Measurements from ENCODE around the gene YY1AP1. TPM values are rescaled to one million over a fixed set of nuclear protein-coding genes. Genes with fewer than 3 reads are reported as not detected.

Gene YY1AP1
- total RNA-seq, 1 experiment from 2014 or later: 40.3 TPM

DNA sequence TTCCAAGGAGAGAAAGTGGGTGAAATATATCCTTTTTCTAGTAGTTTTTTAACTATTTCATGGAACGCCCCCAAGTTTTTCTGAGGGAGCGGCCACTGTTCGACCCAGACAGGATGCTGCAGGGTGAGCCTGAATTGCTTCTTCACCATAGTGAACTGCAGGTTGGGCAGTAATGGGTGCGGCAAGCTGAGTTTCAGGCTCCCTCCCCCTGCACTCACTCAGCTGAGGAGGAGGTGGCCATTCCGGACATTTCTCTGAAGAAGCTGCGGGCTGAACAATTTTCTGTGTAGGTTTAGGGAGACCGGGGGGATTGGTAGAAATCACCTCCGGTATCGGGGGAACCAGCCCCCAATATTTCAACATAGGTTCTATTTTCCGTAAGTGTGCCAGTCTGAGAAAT, 8.5 kb upstream of the YY1AP1 start:
- no peaks in the 10 kb centered on the region for H3K9me3 ChIP-seq (ENCODE audit: control insufficient read depth in 1 of 2, insufficient read depth in 1 of 2, low read depth in 1 of 2, low read length in 2 of 2)
- RAD21 ChIA-PET (ENCODE audit: low non-redundant PET in 1 of 2, low total read pairs in 2 of 2, uncharacterized antibody in 2 of 2, unreplicated experiment in 2 of 2): no interaction called here
- no peak overlapping the region for H3K27ac ChIP-seq (ENCODE audit: low read depth, low read length)
- no peak overlapping the region for H3K4me3 ChIP-seq (replicated peaks in 1 of 2; ENCODE audit: low read depth in 1 of 2, low read length in 2 of 2)
- no peak overlapping the region for H3K4me2 ChIP-seq (ENCODE audit: low read length)
- no peak overlapping the region for H3K9ac ChIP-seq (ENCODE audit: low read length)
- POLR2A ChIA-PET: no interaction called here
- H3K4me1 ChIP-seq (ENCODE audit: control insufficient read depth in 1 of 2, insufficient read depth in 2 of 2, low read length in 2 of 2): no peaks in the 10 kb centered on the region
- H4K20me1 ChIP-seq (ENCODE audit: insufficient read depth): peaks cover 4% of the 10 kb centered on the region; the same call in 1 of the 2 replicates
- no peaks in the 10 kb centered on the region for H3K27me3 ChIP-seq (ENCODE audit: insufficient read depth, low read length)
- ATAC-seq: no peak
- DNase-seq (ENCODE audit: low read depth, low spot score): no peak
- H3K36me3 ChIP-seq (ENCODE audit: control insufficient read depth in 1 of 2, insufficient read depth in 2 of 2, low read length in 2 of 2): peaks cover 0 to 32% of the 10 kb centered on the region in 2 experiments; a peak in 2 of 4 replicates
- intact Hi-C loops (cut with micrococcal nuclease): no loop called here
- no peak overlapping the region for H2AFZ ChIP-seq (ENCODE audit: low read depth, low read length, poor library complexity, severe bottlenecking)
- H3K9me2 ChIP-seq (ENCODE audit: insufficient read depth): no peaks in the 10 kb centered on the region
- no TSS peak for BruUV-seq (replicated peaks)
- CTCF ChIA-PET: no interaction called here
- peaks cover 83% of the 10 kb centered on the region for H3K79me2 ChIP-seq (ENCODE audit: insufficient read depth, low read length)
- TF ChIP-seq REST (IDR thresholded peaks at IDR 0.05; ENCODE audit: low read depth) (no peak), FOSL1 (IDR thresholded peaks at IDR 0.05; ENCODE audit: low read depth) (no peak), EZH2phosphoT487 (IDR thresholded peaks at IDR 0.05; ENCODE audit: borderline replicate concordance) (no peak), SIN3A (IDR thresholded peaks at IDR 0.05; ENCODE audit: low read depth) (no peak), SP1 (IDR thresholded peaks at IDR 0.05; ENCODE audit: low read depth) (no peak), CEBPB (IDR thresholded peaks at IDR 0.05; ENCODE audit: low read depth) (no peak), JUND (IDR thresholded peaks at IDR 0.05) (no peak), POLR2AphosphoS5 (IDR thresholded peaks at IDR 0.05; ENCODE audit: low read depth, low read length) (no peak), YY1 (IDR thresholded peaks at IDR 0.05; ENCODE audit: extremely low read depth, insufficient replicate concordance, low read depth, low read length) (no peak), CTCF (IDR thresholded peaks at IDR 0.05 in 2 of 3, conservative IDR thresholded peaks at IDR 0.05 in 1 of 3; ENCODE audit: borderline replicate concordance in 1 of 3, insufficient read depth in 1 of 3, low read depth in 2 of 3, low read length in 2 of 3) (no peak)
- TF ChIP-seq, protein P1, sequence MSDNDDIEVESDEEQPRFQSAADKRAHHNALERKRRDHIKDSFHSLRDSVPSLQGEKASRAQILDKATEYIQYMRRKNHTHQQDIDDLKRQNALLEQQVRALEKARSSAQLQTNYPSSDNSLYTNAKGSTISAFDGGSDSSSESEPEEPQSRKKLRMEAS (IDR thresholded peaks at IDR 0.05): no peak
